Gastrocnemius medialis (tissue), 4 donors: ENCODE data around the gene ZNF268. TPM values are rescaled to one million over a fixed set of nuclear protein-coding genes. Genes with fewer than 3 reads are reported as not detected.

Experiments
- ATAC-seq, 2 donors: fragments of 150-250 bp; one replicate each; pipeline ENCODE4 v1.9.1; 2016
- DNase-seq, 2 donors: peaks; one replicate each; pipeline ENCODE4 v3.0.0-alpha.2; 2019
- H3K27ac ChIP-seq, 4 donors: fragments of 200-600 bp; sonication (generic); 1 replicate in 1 of 4; 2 replicates in 3 of 4; pipeline ENCODE4 v1.5.1; 2016 to 2018; ENCODE audit warnings: mild to moderate bottlenecking in 2 of 4, moderate library complexity in 1 of 4
- H3K27me3 ChIP-seq, 3 donors: fragments of 200-600 bp; sonication (generic) in 2 of 3; 1 replicate in 1 of 3; 2 replicates in 2 of 3; pipeline versions ENCODE4 v1.5.1 to v1.6.0; 2016 to 2019; ENCODE audit warnings: mild to moderate bottlenecking in 1 of 3, moderate library complexity in 1 of 3
- H3K36me3 ChIP-seq, 2 donors: fragments of 200-600 bp; sonication (generic) in 1 of 2; one replicate each; pipeline ENCODE4 v1.5.1; 2017 to 2018
- H3K4me1 ChIP-seq, 2 donors: fragments of 200-600 bp; sonication (generic) in 1 of 2; one replicate each; pipeline ENCODE4 v1.5.1; 2016 to 2017; ENCODE audit warnings: mild to moderate bottlenecking in 2 of 2
- H3K4me3 ChIP-seq, 4 donors: fragments of 200-600 bp; sonication (generic) in 3 of 4; 1 replicate in 1 of 4; 2 replicates in 3 of 4; pipeline ENCODE4 v1.5.1; 2016 to 2019; ENCODE audit warnings: mild to moderate bottlenecking in 2 of 4
- H3K9me3 ChIP-seq, 3 donors: fragments of 200-600 bp; sonication (generic) in 2 of 3; 1 replicate in 1 of 3; 2 replicates in 2 of 3; pipeline ENCODE4 v1.5.1; 2016 to 2019
- CTCF ChIP-seq, 5 experiments: fragments of 450-650 bp in 3 of 5; fragments of 200-600 bp in 2 of 5; sonication (generic) in 2 of 5; IDR thresholded peaks in 4 of 5; conservative IDR thresholded peaks in 1 of 5; 1 replicate in 4 of 5; 2 replicates in 1 of 5; pipeline ENCODE4 v1.5.1; 2016 to 2019; ENCODE audit warnings: antibody characterized with exemption in 5 of 5, mild to moderate bottlenecking in 3 of 5, moderate library complexity in 3 of 5
- POLR2A ChIP-seq, 2 donors: fragments of 450-650 bp; IDR thresholded peaks; one replicate each; pipeline ENCODE4 v1.6.1; 2017; ENCODE audit warnings: antibody characterized with exemption in 2 of 2, mild to moderate bottlenecking in 2 of 2, moderate library complexity in 2 of 2
- in situ Hi-C, 4 donors: fragments of 200-750 bp; cut with MboI; loops; one replicate each; pipeline versions ENCODE4 v1.15.0 to v1.8.0; 2017; ENCODE audit warnings: low sequenced_read_pairs in 4 of 4
- intact Hi-C: fragments of 100-400 bp; cut with DNase I; formaldehyde crosslinking; loops from one replicate; pipeline ENCODE4 v1.15.1; 2023; ENCODE audit warnings: low total_unique reads
- total RNA-seq, 4 donors: library from RNA; depleted of rRNA; stranded (reverse); fragments of >200 nt; gene quantifications; one replicate each; pipeline versions ENCODE4 v1.1.0 to v1.2.3, GENCODE V29; 2016

Gene ZNF268
- total RNA-seq, 4 donors from 2014 or later: 3.8 to 8.9 (median 4.3) TPM

- DNase-seq: no peak
- no peaks in the 10 kb centered on the region for H3K36me3 ChIP-seq
- H3K27ac ChIP-seq: no peak overlapping the region
- TF ChIP-seq POLR2A (IDR thresholded peaks at IDR 0.05) (no peak), CTCF (IDR thresholded peaks at IDR 0.05 in 4 of 5, conservative IDR thresholded peaks at IDR 0.05 in 1 of 5) (no peak)
- no peak overlapping the region for H3K4me3 ChIP-seq
- no peak for ATAC-seq
- H3K9me3 ChIP-seq: peaks cover 0 to 35% (median 6%) of the 10 kb centered on the region in 3 donors
- no peaks in the 10 kb centered on the region for H3K4me1 ChIP-seq
- in situ Hi-C loops: no loop called here
- intact Hi-C loops: no loop called here
- no peaks in the 10 kb centered on the region for H3K27me3 ChIP-seq
Measured at GRCh38 chr12:133165776-133166175, 15.5 kb upstream of the ZNF268 start.

GRCh38 chr12:133172491-133172890, 8.8 kb upstream of the ZNF268 start:
- no peak for DNase-seq
- intact Hi-C loops: no loop called here
- peaks cover 0 to 6% (median 2%) of the 10 kb centered on the region in 3 donors for H3K9me3 ChIP-seq

GRCh38 chr12:133174901-133175300, 6.4 kb upstream of the ZNF268 start:
- TF ChIP-seq POLR2A (IDR thresholded peaks at IDR 0.05): no peak
- ATAC-seq (no peak), DNase-seq (no peak)
- intact Hi-C loops (no loop called here), in situ Hi-C loops (no loop called here)
- no peaks in the 10 kb centered on the region for H3K36me3 ChIP-seq
- no peaks in the 10 kb centered on the region for H3K27me3 ChIP-seq
- H3K27ac ChIP-seq: no peak overlapping the region
- no peak overlapping the region for H3K4me3 ChIP-seq
- no peaks in the 10 kb centered on the region for H3K4me1 ChIP-seq
- peaks cover 0 to 9% (median 0%) of the 10 kb centered on the region in 3 donors for H3K9me3 ChIP-seq

More at GRCh38 chr12:133172491-133172890, 8.8 kb upstream of the ZNF268 start:
- Histone ChIP-seq H3K4me3 (no peak overlapping the region), H3K4me1 (no peaks in the 10 kb centered on the region), H3K27me3 (no peaks in the 10 kb centered on the region), H3K36me3 (no peaks in the 10 kb centered on the region), H3K27ac (no peak overlapping the region)
- TF ChIP-seq POLR2A (IDR thresholded peaks at IDR 0.05) (no peak), CTCF (IDR thresholded peaks at IDR 0.05 in 4 of 5, conservative IDR thresholded peaks at IDR 0.05 in 1 of 5) (no peak)
- ATAC-seq: no peak
- in situ Hi-C loops: no loop called here

GRCh38 chr12:133180669-133181068, 626 bp upstream of the ZNF268 start:
- Histone ChIP-seq H3K27me3 (no peaks in the 10 kb centered on the region), H3K4me3 (peak overlapping the region in 2 of 4 donors; percentile 78 to 89), H3K9me3 (peaks cover 0 to 37% (median 10%) of the 10 kb centered on the region in 3 donors), H3K27ac (no peak overlapping the region), H3K4me1 (peaks cover 7 to 9% of the 10 kb centered on the region in 2 donors), H3K36me3 (peaks cover 0 to 31% of the 10 kb centered on the region in 2 donors)
- no peak for DNase-seq
- intact Hi-C loops (loop anchor here (1.0 kb wide), 5 partner anchors 50 to 224 kb away; partner anchors contain the start of genes ZNF10, ZNF140, ZNF26 and ZNF605), in situ Hi-C loops (no loop called here)
- ATAC-seq: no peak
- TF ChIP-seq CTCF (IDR thresholded peaks at IDR 0.05 in 4 of 5, conservative IDR thresholded peaks at IDR 0.05 in 1 of 5) (no peak), POLR2A (IDR thresholded peaks at IDR 0.05) (no peak)

GRCh38 chr12:133190176-133190575, 8.9 kb downstream of the ZNF268 start:
- Histone ChIP-seq H3K27ac (no peak overlapping the region), H3K36me3 (peaks cover 26 to 100% of the 10 kb centered on the region in 2 donors), H3K27me3 (no peaks in the 10 kb centered on the region), H3K9me3 (peaks cover 5 to 72% (median 28%) of the 10 kb centered on the region in 3 donors), H3K4me1 (no peaks in the 10 kb centered on the region), H3K4me3 (no peak overlapping the region)
- intact Hi-C loops (no loop called here), in situ Hi-C loops (no loop called here)
- DNase-seq (no peak), ATAC-seq (no peak)
- TF ChIP-seq CTCF (IDR thresholded peaks at IDR 0.05 in 4 of 5, conservative IDR thresholded peaks at IDR 0.05 in 1 of 5): no peak
- TF ChIP-seq POLR2A (IDR thresholded peaks at IDR 0.05): no peak
